Measurements from ENCODE around the gene PRSS21.

PRSS21 gene

DNA sequence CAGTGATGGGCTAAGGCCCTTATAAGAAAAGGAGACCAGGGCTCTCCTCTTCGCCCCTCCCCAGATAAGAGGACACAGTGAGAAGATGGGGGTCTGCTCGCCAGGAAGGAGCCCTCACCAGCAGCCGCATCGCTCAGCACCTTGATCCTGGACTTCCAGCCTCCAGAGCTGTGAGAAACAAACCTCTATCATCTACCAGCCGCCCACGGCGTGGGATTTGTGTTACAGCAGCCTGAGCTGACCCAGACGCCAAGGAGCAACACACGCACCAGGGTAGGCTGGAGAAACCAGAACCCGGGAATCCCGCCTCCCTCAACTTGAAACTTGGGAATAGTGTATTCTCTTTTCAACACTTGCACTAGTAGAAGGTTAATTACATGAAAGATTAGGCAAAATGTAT is 8.9 kb downstream of the PRSS21 start:
- no peak for DNase-seq (ENCODE audit: low read depth)

DNA sequence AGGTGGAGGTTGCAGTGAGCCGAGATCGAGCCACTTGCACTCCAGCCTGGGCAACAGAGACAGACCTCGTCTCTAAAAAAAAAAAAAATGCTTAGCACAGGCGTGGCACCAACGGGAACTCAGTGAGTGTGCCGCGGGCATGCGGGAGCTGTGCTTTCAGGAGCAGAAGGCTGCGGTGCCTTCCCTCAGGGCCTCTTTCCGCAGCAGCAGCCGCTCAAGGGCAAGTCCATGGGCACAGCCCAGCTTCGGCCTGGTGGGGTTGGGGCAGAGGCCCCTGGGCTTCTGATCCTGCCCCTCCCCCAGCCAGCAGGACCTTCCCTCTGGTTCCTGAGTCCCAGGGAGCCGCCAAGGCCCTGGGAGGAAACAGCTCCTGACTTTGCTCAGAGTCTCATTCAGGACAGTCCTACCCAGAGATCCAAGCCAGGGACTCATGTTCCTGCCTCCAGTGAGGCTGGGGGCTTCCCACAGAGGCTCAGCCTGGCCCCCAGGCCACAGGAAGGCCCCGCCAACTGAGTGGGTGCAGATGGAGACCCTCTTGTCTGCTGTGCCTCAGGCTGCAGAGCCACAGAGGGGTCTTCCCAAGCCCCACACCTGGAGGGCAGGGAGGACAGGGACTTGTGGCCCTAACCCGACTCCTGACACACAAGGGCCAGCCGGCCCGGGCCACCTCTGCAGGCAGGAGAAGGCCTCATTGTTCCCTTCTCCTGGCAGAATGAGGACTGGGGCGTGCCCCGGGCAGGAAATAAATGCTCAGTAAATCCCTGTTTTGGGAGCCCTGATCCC is 9.7 kb downstream of the PRSS21 start:
- DNase-seq (ENCODE audit: low read depth): no peak

DNA sequence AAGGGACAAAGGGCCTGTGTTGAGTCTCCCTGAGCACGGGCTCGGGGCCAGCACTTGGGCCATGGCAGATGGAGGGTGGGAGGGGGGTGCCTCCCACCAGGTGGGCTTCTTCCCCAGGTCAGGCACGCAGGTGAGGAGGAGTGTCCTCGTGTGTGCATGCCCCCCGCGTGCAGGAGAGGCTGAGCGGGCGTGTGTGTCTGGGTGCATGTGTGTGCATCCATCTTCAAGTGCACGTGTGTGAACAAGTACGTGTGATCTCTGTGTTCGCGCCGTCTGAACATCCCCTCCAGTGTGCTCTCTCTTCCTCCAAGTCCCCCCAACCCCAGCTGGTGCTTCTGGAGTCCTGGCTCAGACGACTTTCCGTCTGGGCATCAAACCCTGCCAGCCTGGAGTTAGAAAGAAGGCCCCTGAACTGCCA is 10.3 kb downstream of the PRSS21 start:
- DNase-seq (ENCODE audit: low read depth): no peak

DNA sequence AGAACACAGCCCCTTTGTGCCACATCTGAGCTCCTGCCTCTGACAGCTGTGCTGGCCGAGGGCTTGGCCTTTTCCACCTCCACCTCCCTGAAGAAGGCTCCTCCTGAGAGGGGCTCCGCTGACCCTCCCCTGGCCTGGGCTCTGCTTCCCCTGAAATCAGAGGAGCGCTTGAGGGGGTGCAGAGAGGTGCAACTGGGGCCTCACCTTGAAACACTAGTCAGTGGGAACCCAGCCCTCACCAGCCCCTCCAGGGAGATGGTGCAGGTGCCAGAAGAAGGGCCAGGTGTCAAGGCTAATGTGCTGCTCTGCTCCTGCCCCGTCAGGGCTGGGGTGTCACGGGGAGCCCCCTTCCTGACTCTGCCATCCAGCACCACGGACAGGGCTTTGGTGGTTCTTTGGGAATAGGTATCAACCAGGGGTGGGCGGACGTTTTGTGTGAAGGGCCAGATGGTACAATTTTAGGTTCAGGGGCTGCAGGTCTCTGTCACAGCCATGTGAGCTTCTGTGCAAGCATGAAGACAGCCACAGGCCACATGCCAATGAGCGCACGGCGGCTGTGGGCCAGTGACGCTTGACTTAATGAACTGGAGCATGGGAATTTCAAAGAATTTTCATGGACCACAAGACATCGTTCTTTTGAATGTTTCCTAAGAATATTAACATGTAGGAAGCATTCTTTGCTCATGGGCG is 10.9 kb downstream of the PRSS21 start:
- DNase-seq (ENCODE audit: low read depth): no peak

DNA sequence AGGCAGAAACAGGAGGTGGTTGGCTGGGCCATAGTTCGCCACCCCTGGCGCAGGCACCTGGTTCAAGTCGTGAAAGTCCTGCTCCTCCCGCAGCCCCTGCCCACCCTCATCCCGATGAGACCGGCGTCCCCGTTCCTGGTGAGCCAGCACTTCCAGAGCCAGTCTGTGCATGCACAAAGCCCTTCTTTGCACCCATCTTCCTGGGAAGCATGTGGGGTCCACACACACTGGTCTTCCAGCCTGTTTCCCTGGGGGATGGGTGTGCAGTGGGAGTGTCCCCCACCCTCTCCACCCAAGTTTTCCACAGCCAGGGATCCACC is 11.4 kb downstream of the PRSS21 start:
- DNase-seq (ENCODE audit: low read depth): no peak

DNA sequence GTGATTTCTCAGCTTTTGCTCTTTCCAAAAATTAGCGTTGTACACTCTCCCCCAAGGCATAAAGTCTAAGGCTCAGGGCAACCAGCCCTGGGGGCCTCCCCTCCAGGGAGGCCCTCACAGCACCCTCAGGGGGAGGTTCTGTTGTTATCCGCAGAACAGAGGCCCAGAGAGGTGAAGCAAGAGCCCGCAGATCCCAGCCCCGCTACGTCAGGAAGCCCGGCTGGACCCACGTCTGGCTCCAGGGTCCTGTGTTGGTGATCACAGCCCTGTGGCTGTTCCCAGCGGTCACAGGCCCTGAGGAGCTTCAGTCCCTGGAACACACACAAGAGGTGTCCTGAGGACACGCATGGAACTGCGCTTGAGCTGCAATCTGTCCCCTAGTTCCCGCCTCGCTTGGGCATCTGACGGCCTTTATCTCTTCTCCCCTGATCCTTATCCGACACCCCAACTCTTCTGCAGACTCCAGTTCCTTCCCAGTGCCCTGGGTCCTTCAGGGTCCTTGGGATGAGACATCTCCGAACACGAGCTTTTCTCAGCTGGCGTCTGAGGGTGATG is 11.9 kb downstream of the PRSS21 start:
- DNase-seq (ENCODE audit: low read depth): no peak

DNA sequence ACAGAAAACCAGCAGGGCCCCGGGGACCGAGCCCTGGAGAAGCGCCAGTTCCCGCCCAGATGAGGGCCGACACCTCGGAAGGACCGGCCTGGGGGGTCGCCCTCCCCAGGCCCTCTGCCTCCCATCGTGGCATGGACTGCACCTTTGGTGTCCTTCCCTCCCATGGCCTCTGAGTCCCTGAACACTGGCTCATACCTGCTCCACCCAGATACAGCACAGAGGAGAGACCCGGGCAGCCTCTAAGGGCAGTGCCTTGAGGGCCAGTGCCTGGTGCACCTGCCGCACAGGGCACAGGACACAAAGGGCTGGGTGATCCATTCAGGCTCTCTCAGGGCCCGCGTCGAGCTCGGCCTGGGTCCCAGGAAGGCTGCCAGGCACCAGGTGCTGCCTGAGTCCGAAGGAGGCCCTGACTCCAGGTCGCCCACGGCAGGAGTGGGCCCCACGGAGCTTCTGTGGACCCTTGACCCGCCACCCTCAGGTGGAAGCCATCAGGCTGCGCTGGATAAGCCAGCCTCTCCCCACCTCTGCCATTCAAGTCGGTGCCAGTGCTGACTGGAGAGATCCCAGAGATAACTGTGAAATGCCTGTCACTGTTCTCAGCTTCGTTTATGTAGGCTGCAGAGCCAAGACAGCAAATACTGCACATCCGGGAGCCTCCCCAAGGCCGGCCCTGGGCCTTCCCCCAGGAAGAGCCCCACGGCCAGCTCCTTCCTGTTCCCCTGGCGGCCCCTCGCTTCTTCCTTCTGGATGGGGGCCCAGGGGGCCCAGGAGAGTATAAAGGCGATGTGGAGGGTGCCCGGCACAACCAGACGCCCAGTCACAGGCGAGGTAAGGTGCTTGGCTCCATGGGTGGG is 12.7 kb downstream of the PRSS21 start, which contains the start of gene ZG16B:
Gene ZG16B, plus strand, starts transcription at position 803 of the 854 bp plus-strand sequence. CDS start 139 bp downstream, outside the sequence.
- no peak for DNase-seq (ENCODE audit: low read depth)

DNA sequence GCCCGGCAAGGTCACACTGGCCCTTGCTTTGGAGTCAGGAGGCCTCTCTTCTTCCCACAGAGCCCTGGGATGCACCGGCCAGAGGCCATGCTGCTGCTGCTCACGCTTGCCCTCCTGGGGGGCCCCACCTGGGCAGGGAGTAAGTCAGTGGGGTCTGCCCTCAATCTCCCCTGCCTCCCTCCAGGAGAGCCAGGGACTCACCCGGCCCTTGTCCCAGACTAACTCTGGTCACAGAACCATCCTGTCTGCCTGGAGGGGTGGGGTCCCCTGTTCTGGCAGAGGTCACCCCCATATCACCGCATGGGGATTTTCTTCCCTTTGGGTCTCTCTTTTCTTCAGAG is 13.3 kb downstream of the PRSS21 start:
- DNase-seq (ENCODE audit: low read depth): no peak

DNA sequence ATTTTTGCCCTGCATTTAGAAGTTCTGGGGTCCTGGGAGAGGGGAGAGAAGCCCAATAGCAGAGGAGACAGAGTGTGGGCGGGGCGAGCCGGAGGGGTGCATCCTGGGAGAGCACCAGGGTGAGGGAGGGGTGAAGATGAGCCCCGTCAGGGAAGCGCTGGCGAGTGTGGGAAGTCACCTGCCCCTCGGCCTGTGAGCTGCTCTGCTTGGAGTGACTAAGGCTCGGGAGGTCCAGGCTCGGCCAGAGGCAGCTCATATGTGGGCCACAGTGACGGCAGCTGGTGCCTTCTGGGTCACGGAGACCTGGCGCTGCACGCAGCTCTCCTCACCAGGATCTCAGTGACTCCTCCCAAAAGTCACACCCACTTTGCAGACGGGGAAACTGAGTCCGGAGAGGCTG is 14.2 kb downstream of the PRSS21 start:
- DNase-seq (ENCODE audit: low read depth): no peak

DNA sequence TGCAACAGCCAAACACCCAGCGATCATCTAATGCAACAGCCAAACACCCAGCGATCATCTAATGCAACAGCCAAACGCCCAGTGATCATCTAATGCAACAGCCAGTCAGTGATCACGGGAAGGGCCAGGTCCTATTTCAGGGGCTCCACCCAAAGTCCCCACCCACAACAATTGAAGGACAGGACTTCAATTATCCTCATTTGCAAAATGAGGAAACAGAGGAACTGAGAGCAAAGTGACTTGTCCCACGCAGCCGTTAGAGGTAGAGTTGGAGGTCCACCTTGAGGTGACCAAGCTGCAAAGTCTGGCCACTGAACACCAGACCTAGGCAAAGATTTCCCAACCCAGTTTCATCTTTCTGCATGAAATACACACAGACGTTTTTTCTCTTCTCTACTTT is 16.7 kb downstream of the PRSS21 start:
- DNase-seq (ENCODE audit: low read depth): no peak

DNA sequence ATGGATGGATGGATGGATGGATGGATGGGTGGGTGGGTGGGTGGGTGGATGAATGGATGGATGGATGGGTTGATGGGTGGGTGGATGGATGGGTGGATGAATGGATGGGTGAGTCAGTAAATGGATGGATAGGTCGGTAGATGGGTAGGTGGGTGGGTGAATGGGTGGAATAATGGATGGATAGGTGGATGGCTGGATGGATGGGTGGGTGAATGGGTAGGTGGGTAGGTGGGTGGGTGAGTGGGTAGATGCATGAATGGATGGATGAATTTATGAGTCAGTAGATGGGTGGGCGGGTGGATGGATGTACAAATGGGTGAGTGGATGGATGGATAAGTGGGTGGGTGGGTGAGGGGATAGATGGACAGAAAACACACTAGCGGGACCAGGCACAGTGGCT is 17.9 kb downstream of the PRSS21 start:
- no peak for DNase-seq (ENCODE audit: low read depth)

DNA sequence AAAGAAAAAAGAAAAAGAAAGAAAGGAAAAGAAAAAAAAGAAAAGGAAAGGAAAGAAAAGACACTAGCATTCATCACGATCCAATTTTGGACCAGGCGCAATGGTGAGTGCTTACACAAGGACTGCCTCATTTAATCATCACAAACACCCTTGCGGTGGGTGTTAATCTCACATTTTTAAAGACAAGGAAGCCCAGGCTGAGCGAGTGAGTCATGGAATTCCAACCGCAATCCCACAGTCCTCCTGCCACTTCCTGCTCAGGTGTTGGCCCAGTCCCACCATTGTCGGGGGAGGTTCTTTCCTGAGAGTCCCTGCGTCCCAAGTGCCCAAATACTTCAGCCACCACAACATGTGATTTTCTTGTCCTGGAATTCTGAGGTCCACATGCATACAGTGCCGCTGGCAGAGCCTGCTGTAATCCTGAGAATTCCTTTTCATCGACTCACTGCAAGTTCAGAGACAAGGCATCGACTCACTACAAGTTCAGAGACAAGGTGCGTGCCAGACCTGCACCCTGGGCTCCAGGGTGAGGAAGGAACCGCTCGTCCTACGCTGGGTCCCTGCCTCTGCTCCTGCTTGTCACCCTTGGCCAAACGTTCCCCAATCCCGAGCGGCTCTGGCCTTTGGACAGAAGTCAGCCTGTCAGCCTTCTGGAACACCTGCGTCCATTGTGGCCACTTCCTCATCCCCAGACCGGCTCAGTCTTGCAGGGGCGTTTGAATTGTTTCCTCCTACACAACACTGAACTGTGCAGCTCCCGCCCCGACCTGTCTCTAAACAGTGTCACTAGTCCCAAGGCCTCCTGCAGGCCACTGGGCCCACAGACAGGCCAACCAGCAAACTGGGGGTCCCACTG is 18.8 kb downstream of the PRSS21 start:
- DNase-seq (ENCODE audit: low read depth): no peak

DNA sequence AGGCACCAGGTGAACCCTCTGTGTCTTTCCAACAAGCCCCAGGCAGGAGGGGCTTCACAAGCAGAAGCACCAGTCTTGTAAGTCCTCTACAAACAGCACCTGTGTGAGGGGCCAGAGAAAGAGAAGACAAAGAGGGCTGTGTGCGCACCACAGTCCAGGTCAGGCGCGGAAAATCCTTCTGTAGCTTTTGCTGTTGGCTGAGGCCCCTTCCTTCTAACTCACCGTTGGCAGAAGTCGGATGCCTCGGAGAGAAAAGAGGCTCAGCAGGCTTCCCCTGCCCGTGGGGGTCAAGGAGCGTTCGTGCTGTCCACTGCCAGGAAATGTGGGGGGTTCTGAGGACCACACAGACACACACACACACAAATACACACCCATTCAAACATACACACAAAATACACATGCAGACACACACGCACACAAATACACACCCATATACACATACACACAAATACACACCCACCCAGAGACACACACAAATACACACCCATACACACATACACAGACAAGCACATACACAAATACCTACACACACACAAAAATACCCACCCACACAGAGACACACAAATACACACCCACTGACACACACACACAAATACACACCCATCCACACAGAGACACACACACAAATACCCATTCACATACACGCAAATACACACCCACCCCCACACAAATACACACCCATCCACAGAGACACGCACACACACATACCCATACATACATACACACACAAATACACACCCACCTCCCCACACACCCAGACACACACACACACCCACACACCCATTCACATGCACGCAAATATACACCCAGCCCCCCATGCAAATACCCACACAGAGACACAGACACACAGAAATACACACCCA is 19.8 kb downstream of the PRSS21 start:
- DNase-seq (ENCODE audit: low read depth): no peak

DNA sequence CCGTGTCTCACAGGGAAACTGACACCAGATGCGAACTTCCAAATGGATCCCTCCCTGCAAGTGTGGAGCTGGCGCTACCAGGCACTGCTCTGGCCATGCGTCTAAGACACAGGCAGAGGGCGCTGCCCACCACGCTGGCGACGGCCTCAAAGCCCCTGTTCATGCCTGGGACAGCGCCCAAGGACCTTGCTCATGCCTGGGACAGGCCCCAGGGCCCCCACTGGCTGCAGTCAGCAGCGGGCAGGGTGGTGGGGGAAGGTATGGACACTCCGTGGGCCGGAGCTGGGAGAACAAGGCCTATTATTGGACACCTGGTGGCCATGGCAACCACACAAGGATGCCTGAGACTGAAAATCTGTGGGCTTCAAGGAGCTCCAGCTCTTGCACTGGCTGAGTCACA is 21.9 kb downstream of the PRSS21 start:
- no peak for DNase-seq (ENCODE audit: low read depth)

DNA sequence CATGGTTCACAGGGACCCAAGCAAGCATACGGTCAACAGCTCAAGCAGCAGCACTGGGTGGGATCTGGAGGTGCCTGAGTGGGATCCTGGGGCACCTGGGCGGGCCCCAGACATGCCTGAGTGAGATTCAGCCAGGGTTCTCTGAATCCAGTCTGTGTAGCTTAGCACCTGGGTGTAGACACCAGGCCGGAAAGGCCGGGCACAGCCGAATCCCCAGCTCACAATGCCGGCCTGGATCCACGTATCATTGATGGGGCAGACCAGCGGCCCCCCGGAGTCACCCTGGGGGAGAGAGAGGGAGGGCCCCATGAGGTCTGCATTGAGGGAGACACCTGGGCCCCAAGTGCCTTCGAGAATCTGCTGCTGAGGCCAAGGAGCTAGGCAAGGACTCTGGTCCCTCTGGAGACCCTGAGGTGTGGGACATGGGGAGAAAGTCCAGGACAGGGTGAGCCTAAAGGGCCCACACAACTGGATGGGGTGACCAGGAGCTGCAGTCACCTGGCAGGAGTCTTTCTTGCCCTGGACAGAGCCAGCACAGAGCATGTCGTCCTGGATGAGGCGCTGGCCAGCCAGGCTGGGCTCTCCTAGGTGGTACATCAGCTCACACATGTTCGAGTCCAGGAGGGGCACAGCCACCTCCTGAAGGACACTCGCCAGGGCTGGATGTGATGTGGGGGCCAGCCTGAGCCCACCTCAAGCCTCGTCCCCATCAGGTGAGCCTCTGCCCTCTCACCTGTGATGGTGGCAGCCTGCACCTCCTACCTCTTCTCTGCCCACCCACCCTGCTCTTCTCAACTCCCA is 22.8 kb downstream of the PRSS21 start:
- DNase-seq (ENCODE audit: low read depth): no peak

DNA sequence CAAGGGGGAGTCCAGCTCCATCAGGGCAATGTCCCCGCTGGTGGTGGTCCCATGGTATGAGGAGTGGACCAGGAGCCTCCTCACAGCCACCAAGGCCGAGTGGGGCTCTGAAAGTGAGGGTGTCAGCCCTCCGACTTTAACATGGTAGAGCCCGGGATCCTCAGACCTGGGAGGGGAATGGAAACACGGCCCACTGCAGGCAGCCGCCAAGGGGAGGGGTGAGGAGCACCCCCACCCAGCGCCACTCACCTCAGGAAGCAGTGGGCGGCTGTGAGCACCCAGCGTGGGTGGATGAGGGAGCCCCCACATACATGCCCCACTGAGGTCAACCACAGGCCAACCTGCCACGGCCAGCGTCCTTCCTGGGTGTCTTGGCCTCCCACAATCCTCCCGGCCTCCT is 23.9 kb downstream of the PRSS21 start:
- DNase-seq (ENCODE audit: low read depth): no peak

DNA sequence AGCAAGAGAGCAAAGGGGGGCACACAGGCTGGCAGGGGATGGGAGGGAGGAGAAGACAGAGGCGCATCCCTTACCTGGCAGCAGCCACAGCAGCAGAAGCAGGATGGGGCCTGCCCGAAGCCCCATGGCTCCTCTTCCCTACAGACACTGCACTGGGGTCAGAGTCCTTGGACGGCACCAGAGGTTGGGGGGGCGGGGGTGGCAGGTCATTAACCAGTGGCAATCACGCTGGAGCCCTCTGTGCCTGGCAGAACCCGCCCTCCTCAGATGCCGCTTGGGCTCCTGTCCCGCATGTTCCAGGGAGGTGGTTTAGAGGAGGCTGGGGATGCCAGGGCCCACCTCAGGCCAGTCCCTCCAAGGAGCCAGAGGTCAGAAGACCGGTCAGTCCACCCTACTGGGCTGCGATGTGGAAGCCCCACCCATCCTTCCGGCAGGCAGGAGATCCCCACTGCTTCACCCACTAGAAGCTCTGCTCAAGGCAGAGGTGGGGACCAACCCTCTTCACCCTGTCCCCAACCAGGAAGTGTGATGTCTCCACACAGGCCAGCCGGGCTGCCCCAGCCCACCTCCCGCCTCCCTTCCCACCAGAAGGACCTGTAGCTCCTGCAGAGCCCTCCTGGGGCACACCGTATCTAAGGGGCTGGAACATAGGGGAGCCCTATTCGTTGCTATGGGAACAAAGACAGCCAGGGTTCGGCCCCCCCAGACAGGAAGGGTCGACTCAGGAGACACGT is 24.7 kb downstream of the PRSS21 start:
- no peak for DNase-seq (ENCODE audit: low read depth)

DNA sequence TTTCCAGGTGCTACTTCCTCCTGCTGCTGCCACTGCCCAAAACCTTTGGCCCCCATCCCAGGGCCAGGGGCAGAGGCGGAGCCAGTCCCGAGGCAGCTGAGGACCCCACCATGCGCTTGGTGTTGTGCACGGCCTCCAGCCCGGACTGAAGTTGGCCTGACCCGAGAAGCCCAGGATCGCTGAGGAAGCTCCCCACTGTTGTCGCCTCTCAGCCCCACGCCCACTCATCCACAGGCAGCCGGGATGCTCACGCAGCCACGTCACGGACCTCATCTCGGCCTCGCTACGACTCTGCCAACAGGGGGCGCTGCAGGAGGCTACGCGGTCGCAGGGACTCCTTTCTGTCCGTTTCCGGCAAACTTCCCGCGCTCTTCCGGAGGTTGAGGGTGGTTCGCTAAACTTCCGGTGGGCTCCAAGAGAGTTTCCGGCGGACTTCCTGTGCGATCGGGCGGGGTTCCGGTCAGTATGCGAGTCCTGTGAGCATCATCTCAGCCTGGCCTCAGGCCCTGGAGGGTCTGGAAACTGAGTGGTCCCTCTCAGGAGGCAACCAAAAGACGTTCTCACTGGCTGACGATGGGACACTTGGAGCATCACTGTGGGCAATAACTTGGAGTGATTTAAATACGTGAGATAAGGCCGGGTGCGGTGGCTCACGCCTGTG is 25.4 kb downstream of the PRSS21 start:
- DNase-seq (ENCODE audit: low read depth): peak; percentile 59

DNA sequence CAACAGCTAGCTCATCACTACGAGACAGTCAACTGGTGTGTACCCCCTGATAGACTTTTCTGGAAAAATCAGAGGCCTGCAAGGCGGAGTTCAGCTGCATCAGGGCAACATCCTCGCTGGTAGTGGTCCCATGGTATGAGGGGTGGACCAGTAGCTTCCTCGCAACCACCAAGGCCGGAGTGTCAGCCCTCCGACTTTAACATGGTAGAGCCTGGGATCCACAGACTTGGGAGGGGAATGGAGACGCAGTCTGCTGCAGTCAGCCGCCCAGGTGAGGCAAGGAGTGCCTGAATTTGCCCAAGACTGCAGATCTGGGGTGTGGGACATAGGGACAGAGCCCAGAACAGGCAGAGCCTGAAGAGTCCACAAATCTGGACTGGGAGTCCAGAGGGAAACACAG is 26.5 kb downstream of the PRSS21 start:
- no peak for DNase-seq (ENCODE audit: low read depth)
